Activated gamma-delta T cell (primary cell): ENCODE measurements around the gene FBXO33.

Source experiments
- DNase-seq: peaks from one replicate; lab custom pipeline; 2025; lab: John Stamatoyannopoulos, UW
- total RNA-seq, 2 donors: gene quantifications; one replicate each; lab custom pipeline; 2026; lab: John Stamatoyannopoulos, UW

Gene FBXO33, protein sequence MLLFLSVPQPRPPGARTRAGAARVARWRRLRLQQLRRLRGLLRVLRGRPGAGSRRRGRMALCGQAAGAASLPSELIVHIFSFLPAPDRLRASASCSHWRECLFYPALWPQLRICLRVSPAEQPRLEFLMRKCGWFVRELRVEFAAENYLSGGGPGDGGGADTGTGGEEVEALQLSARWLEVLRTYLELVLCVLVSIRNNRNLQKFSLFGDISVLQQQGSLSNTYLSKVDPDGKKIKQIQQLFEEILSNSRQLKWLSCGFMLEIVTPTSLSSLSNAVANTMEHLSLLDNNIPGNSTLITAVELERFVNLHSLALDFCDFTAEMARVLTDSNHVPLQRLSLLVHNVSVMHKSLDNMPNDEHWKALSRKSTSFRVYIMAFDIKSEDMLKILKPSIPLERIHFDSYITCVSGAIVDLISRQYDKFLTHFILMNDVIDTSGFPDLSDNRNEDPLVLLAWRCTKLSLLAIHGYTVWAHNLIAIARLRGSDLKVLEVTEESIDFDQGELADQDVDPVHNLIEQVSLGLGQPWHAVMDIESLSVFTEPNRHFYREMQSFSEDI
- total RNA-seq, result 70.1 to 78.5 reads per million in 2 donors

- DNase-seq, result peak; percentile 95
These were observed at the start of gene FBXO33 for GRCh38 chr14:39432179-39432618. FBXO33 (minus strand) TSS chr14:39432433; CDS start chr14:39432162, 271 bp downstream.

- DNase-seq, result no peak
These were observed 42.2 kb upstream of the FBXO33 start for GRCh38 chr14:39474416-39474911.

GRCh38 chr14:39472078-39472477, 39.8 kb upstream of the FBXO33 start:
- DNase-seq, result no peak

- no peak for DNase-seq
These were observed 37.0 kb upstream of the FBXO33 start for GRCh38 chr14:39469094-39469710.

DNA sequence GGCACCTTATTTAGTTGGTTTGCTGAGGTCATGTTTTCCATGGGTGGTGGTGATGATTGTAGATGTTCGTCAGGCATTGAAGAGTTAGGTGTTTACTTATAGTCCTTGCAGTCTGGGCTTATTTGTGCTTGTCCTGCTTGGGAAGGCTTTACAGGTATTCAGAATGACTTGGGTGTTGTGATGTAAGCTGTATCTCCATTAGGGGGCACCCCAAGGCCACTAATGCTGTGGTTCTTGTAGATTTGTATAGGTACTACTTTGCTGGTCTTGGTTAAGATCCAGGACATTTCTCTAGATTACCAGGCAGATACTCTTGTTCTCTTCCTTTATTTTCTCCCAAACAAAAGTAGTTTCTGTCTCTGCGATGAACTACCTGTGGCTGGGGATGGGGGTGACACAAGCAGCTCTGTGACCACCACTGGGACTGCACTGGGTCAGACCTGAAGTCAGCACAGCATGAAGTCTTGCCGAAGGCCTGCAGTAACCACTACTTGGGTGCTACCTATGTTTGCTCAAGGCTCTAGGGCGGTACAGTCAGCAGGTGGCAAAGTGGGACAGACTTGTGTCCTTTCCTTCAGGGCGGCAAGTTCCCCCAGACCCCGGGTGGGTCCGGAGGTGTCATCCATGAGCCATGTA, 35.8 kb upstream of the FBXO33 start:
- DNase-seq, result no peak

DNA sequence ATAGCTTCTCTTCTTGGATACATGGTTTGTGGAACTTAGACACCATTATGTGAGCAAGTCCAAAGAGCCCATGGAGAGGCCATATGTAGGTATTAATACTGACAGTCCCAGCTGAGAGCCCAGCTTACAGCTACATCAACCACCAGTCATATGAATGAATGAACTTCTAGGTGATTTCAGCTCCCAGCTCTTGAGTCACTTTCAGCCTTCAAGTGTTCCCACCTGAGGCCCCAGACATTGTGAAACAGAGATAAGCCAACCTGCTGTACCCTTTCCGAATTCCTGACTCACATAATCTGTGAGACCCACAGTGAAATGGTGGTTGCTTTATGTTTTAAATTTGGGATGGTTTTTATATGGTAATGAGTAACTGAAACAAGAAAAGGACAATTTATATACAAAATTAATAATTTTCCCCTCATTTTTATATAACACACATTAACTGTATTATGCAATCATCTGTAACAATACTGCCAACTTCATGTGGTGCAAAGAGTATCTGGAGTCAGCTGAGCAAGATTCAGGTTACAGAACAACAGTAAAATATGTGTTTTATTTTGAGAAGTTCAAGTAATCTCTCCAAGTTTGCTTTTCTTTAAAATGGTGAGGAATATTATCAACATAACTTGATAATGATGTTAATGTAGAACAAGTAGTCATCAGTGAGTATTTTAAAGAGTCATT, 27.7 kb upstream of the FBXO33 start:
- no peak for DNase-seq

- no peak for DNase-seq
These were observed 24.5 kb upstream of the FBXO33 start for GRCh38 chr14:39456702-39457250.

- no peak for DNase-seq
These were observed 22.8 kb upstream of the FBXO33 start for GRCh38 chr14:39454906-39455539.

DNA sequence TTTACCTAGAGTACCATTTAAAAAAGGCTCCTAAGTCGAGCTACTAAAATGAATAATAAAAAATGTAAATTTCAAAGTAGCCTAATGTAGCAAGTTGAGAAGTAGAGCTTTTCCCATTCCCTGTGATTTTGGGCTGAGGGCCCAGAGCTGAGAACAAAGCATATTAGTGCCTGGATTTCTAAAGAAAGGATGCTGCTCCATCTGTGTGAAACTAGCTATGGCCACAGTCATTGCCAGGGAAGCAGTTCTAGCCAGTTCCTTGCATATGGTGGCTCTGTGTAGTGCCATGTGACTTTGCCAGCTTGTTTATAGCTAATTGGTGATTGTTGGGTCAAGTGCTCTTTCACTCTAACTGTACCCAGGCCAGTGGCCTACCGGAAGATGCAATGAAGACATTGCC, 20.4 kb upstream of the FBXO33 start:
- no peak for DNase-seq

DNA sequence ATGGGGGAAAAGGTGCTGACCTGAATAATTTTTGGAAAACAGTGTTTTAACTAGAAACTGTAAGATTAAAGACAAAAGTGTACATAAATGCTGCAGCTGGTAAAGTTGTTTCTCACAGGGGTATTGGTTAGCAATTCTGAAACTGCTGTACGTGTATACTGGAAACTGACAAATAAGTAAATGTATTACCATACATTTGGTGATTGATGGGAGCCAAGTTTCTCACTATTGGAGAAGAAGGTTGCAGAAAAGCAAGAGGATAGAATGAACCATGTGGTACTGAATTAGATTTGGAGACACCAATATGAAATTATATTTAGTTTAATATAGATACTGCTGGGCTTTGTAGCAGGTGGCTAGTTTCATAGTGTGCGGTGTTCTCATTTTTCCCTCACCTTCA, 19.6 kb upstream of the FBXO33 start:
- no peak for DNase-seq

DNA sequence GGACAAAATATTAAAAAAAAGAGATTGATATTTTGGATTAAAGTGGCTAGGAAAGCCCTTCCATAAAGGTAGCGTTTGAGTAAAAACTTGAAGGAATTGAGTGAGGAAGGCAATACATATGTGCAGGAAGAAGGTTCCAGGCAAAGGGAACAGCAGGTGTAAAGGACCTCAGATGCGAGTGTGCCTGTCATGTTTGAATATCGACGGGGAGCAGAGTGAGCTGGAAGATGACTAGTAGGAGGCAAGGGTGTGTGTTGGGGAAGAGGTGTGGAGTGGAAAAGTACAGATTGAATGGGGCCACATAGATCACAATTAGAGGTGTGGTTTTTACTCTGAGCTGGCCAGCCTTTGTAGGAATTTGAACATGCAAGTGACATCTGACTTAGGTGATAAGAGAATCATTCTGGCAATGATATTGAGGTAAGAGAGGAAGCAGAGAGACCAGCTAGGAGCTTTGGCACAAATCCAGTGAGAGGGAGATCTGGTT, 15.0 kb upstream of the FBXO33 start:
- no peak for DNase-seq

GRCh38 chr14:39446131-39446744, 14.0 kb upstream of the FBXO33 start:
- no peak for DNase-seq

GRCh38 chr14:39442293-39442692, 10.1 kb upstream of the FBXO33 start:
- DNase-seq, result no peak

DNA sequence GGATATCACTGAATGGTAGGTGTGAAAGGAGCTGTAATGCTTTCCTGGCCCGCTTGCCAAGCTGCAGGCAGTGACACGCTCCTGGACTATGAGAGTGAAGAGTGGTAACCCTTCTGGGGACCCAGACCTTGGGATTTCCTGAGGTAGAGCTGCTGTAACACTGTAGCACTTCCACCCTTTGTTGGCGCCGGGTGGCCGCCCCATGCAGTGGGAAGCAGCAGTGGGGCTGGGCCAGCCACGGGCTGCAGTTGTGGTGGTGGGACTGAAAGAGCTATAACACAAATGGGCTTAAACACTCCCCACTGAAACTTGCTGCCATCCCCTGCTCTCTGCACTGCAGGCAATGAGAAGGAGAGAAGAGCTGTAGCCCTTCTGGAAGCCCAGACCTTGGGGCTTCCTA, 9.6 kb upstream of the FBXO33 start:
- no peak for DNase-seq

- DNase-seq, result no peak
These were observed 8.7 kb upstream of the FBXO33 start for GRCh38 chr14:39440975-39441374.

DNA sequence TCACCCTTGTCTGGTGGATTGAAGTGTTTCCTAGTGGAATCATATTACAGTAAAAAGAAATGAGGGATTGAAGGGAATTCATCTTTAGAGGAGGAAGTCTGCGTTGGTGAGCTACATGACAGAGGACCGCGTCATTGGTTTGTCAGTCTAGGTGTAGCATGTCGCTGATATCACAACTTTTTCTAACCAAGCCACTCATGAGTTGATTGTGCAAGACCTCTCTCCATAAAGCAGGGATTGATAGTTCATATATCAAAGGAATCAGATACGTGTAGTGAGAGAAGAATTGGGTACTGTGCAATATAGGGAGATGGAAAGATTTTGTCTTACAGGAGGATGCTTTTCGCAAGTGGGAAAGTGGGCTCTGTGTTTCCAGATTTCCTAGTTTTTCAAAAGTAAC, 3.0 kb upstream of the FBXO33 start:
- DNase-seq, result no peak

GRCh38 chr14:39434401-39434800, 2.2 kb upstream of the FBXO33 start:
- DNase-seq, result no peak

- DNase-seq, result no peak
These were observed 1.2 kb upstream of the FBXO33 start for GRCh38 chr14:39433452-39433813.

DNA sequence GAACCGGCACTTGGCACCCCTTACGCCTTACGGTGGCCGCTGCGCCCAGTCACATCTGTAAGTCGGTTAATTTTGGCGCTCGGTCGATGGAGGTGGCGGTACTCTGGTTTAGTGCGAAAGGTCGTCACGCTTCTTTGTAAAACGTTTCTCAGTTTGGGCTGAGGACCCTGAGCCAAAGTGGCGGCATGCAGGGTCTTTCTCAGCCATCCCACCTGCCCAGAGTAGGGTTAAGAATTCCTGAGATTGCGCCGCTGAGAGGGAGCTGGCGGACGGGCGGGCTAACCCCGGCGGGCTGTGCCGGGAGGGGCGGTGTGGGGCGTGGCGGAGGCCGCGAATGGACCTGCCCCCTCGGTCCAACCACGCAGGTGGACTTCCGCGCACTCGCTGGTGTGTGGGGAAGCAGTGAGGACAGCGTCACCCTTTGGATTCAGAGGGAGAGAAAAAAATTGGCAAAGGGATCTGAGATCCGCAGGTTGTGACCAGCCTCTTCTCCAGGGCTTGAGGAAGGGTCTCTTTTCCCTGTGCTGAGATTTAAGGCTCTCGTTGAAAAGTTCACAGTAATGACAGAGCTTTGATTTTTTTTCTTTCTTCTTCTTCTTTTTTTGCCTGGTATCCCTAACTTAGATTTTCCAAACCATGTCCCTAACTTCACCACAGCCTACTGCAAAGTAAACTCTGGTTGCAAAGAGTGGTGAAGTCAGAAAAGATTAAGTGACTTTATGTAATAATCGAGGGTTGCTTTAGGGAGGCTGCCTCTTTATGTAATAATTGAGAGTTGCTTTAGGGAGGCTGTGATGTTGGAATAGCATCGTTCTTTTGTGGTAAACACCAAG, 602 bp upstream of the FBXO33 start:
- DNase-seq, result peak; percentile 67
